ENCODE measurements around the gene PTH1R.

Gene PTH1R

GRCh38 chr3:46850468-46850779 lies 27.1 kb upstream of the PTH1R start:
- no peak for DNase-seq

DNA sequence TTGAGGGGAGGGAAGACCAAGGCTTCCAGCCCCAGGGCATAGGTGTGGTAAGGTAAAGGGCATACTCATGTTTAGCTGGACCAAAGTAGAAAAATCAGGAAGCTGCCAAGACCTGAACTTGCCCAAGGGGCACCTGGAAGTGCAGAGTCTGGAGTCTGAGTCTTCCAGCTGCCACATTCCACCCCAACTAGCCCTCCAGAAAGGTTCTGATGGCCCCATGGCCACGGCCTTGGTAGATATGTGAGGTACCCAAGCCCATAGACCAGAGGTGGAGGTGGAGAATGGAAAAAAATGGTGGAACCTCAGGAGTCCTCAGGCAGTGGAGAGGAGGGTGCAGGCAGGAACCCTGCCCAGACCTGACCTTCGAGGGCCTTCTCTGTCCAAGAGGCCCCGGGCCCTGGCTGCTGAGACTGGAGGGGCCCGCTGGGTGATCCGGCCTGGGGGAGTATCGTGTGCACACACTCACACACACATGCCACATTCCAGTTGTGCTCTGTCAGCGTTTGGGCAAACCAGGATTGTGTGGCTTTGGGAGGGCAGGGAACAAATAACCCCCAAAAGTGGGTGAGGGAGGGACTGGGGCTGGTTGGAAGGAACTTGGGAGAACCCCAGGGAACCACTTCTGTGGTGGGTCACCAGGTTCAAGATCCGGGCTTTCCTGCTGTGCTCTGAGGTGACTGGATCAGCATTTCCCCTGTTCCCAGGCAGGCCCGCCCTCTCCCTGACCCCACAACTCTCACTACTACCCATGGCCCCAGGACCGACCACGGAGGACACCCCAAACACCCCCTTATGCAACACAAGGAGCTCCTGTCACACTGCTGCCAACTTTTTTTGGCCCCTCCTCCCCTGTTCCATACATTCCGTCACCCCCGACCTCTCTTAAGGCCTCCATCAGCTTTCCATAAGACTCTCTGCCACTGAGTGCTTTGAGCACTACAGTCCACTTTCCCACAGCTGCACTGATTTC lies 25.9 kb upstream of the PTH1R start:
- no peak for DNase-seq

DNA sequence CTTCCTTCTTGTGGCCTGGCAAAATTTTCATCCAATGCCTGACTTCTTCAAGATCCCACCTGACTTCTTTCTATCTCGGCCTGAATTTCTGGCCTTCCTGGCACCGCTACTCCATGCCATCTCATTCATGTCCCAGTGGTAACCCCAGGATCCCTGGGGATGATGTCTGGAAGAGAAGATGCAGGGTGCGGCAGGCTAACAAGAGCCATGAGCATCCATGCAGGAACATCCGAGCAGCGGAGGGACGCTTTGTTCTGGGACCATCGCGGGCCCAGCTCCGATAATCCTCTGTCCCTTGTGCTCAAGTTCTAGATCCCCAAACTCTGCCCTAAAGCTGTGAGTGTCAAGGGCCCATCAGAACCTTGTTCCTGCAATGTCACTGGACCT lies 25.2 kb upstream of the PTH1R start:
- DNase-seq: no peak

- DNase-seq: peak; percentile 0
Measured at GRCh38 chr3:46852839-46853355, 24.6 kb upstream of the PTH1R start.

DNA sequence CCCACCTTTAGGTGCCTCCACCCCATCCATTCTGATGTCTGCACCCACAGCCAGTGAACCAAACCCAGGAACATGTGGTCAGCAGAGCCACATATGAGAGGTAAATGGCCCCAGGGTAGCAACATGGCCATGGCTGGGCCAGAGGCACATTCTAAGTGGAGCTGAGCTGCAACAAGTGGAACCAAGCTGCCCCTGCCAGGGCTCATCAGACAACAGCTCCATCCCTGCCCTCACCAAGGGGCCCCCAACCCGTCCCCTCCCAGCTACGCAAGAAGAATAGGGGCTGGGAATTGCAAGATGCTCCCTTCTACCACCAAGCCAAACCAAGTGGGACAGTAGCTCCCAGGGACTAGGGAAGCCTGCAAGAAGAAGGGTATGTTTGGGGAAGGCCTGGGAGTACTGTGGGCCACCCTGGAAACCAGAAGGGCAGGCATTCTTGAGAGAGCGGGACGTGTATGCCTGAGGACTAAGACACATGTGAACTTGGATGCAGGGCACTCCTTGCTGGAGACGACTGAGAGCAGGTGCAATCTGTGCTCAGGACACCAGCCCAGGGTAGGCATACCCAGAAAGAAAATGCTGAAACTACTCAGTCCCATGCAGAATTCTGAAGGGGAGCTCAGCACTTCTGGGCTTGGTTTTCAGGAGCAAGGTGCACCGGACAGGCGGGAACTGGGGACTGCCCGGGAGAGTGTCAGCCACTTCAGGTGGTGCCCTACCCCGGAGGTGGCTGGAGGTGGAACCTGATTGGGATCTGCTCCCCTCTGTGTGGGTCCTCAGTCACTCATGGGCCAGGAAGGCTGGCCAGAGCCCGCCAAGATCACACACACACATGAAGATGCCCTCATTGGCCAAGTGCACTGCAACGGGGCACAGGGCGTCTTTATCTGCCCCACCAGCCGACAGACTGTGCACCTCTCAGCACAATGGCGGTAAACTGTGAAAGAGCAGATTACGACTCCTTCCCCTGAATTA lies 23.8 kb upstream of the PTH1R start:
- DNase-seq: no peak

DNA sequence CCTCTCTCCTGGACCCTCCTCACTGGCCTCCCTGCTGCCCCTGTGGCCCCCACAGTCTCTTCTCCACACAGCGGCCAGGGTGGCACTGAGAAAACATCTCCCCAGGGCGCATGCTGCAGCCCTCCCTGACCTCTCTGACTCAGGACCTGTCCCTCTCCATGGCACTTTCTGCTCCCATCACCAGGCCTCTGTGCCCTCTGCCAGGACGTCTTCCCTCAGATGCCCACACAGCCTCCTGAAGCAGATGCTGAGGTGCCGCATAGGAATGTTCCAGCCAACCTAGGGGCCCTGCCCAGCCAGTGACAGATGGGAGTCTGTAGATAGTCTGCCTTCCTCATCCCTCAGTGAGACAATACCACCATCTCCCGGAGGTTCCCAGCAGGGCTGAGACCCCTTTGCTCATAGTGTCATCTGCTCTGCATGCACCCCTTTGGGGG lies 22.9 kb upstream of the PTH1R start:
- no peak for DNase-seq

DNA sequence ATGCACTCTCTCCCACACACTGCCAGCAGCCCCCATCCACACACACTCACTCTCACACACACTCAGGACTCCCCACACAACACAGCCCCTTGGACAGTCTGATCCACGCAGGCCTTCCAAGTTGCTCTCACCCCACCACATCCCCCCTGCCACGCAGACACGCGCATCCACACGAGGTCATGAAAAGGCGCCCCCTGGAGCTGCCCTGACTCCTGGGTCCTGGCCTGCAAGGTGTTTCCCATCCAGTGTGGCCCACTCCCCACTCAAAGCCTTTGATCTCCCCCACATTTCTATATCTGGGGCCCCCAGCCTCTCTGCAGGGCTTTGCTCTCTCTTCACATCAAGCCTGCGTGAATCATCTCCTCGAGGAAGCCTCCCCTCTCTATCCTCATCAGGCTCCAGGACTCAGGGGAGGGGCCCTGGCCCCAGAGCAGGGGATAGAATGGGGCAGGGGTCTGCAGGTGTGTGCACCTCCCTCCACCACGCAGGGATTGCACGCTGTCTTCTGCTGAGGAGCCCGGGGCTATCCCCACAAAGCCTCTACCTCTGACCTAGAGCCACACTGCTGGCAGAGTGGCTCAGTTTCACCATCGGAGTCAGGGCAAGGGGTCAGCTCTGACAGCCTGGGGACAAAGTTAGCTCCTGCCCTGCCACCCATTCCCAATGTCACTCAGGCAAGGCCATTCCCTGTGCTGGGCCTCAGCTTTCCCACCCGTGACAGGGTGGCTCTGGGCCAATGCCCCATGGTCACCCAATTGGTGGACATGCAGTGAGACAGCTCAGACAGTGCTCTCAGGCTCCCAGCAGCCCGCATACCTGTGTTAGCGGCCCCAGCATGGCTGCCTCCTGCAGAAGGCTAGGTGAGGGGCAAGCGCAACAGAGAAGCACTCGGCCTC lies 20.7 kb upstream of the PTH1R start:
- DNase-seq: no peak

- no peak for DNase-seq
Measured at GRCh38 chr3:46857485-46858341, 19.8 kb upstream of the PTH1R start.

DNA sequence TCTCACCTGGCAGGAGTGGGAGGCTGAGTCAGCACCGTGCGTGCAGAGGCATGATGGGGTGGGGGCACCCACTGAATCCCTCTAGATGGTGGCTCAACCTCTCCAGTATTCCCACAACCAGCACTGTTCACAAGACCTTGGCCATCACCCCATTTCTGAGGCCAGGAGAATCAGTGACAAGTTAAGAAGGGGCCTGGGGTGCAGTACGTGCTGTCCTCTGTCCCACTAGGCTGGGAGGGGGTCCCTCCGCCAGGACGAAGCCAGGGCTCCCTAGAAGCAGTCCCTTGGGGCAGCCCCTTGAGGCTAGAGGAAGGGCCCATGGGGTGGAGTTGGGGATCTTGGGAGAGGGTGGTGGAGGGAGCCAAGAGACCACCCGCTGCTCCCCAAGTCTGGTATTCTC lies 19.1 kb upstream of the PTH1R start:
- DNase-seq: no peak

GRCh38 chr3:46859001-46859710 lies 18.4 kb upstream of the PTH1R start:
- DNase-seq: peak; percentile 1

DNA sequence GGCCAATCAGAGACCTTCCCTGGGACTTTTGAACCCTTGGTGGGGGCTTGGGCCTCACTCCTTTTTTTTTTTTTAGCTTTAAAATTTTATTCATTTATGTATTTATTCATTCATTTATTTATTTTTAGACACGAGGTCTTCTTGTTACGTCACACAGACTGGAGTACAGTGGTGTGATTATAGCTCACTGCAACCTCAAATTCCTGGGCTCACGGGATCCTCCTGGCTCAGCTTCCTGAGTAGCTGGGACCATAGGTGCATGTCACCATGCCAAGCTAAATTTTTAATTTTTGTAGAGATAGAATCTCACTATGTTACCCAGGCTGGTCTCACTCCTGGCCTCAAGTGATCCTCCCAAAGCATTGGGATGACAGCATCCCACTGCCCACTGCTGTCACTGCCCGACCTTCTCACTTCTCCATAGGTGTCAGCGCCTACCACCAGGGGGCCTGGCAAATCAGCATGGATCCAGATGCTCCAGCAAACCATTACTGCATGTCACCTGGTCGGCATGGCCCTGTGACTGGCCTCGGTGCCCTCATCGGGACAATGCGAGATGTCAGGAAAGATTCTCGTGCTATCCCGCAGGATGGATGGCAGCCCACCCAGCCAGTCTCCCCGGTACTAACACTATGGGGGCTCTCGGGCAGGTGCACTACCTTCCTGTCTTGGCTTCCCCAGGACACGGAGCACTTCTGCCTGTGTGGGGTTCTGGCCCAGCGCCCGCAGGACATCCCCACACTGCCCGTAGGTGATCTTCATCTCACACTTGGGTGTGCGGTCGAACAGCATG lies 17.3 kb upstream of the PTH1R start:
- DNase-seq: peak; percentile 18

- peak; percentile 0 for DNase-seq
Measured at GRCh38 chr3:46860810-46861604, 16.5 kb upstream of the PTH1R start.

DNA sequence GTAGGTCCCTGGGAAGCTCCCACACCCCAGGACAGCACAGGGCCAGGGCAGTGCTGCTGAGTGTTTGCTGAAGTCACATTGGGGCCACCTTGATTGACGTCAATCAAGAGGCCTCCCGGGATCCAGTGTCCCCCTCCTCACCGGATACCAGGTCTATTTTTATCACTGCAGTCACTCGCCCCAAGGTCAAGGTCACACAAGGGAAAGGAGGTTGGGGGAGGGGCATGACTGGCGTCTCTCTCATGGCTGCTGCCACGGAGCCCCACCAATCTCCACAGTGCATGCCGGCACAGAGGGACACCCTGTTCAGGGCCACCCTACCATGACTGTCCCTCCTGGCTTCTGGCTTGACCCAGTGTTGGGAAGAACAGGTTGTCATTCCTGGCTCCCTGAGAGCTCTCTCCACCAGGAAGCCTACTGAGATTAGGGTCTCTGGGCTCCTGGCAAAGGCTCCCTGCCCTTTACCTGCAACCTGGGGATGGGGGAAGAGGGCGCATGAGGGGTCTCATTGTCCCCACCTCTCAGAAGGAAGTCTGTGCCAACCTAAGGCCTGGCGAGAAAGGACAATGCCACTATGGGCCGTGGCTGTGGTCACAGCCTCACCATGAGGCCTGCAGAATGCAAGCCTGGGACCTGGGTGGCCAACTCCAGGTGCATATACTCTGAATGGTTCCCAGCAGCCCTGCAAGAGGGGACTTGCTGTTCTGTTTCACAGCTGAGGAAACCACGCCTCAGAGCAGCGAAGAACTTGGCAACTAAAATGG lies 15.7 kb upstream of the PTH1R start:
- no peak for DNase-seq

- no peak for DNase-seq
Measured at GRCh38 chr3:46862369-46863025, 15.0 kb upstream of the PTH1R start.

- DNase-seq: no peak
Measured at GRCh38 chr3:46863261-46863782, 14.2 kb upstream of the PTH1R start, which contains the start of gene MYL3. Gene MYL3, minus strand, starts transcription at chr3:46863444. Its CDS starts 54 bp downstream, at chr3:46863390.

GRCh38 chr3:46864061-46864881 lies 13.2 kb upstream of the PTH1R start:
- no peak for DNase-seq
